IPS-NIHi7 (cell line): ENCODE data around the gene B3GAT1.
A peak's percentile ranks its signal among the peaks of the same experiment; 100 is the strongest.
"Not testable (repeated sequence)": the region's sequence is repeated elsewhere in the genome, so short reads cannot be mapped to it uniquely, and the experiment has no call there.

Source experiments
- DNase-seq: peaks from one replicate; pipeline ENCODE4 v3.0.0; 2012; ENCODE audit warnings: mixed read lengths; ENCODE audit errors: extremely low spot score

B3GAT1 gene

GRCh38 chr11:134412203-134413042, at the start of gene B3GAT1:
Gene B3GAT1, minus strand, starts transcription at chr11:134412242. Its CDS starts 24,583 bp downstream, at chr11:134387659.
- DNase-seq, result peak; percentile 75

- DNase-seq, result no peak
Observed at GRCh38 chr11:134461621-134462020, 49.6 kb upstream of the B3GAT1 start.

- DNase-seq, result no peak
Observed at GRCh38 chr11:134460881-134461280, 48.8 kb upstream of the B3GAT1 start.

- DNase-seq, result no peak
Observed at GRCh38 chr11:134460062-134460561, 48.1 kb upstream of the B3GAT1 start.

- DNase-seq, result no peak
Observed at GRCh38 chr11:134459246-134460061, 47.4 kb upstream of the B3GAT1 start.

- DNase-seq, result not testable (repeated sequence)
Observed at GRCh38 chr11:134457411-134458007, 45.5 kb upstream of the B3GAT1 start.

- no peak for DNase-seq
Observed at GRCh38 chr11:134455516-134455915, 43.5 kb upstream of the B3GAT1 start.

- no peak for DNase-seq
Observed at GRCh38 chr11:134454146-134454690, 42.2 kb upstream of the B3GAT1 start.

- DNase-seq, result no peak
Observed at GRCh38 chr11:134453441-134453840, 41.4 kb upstream of the B3GAT1 start.

GRCh38 chr11:134452838-134453155, 40.8 kb upstream of the B3GAT1 start:
- DNase-seq, result no peak

GRCh38 chr11:134452026-134452837, 40.2 kb upstream of the B3GAT1 start:
- no peak for DNase-seq

- DNase-seq, result no peak
Observed at GRCh38 chr11:134450186-134450585, 38.1 kb upstream of the B3GAT1 start.

GRCh38 chr11:134449713-134450112, 37.7 kb upstream of the B3GAT1 start:
- DNase-seq, result peak; percentile 77

GRCh38 chr11:134449051-134449450, 37.0 kb upstream of the B3GAT1 start:
- no peak for DNase-seq

- no peak for DNase-seq
Observed at GRCh38 chr11:134447696-134448095, 35.7 kb upstream of the B3GAT1 start.

GRCh38 chr11:134445601-134446325, 33.7 kb upstream of the B3GAT1 start:
- DNase-seq, result no peak

GRCh38 chr11:134444160-134445108, 32.4 kb upstream of the B3GAT1 start:
- not testable (repeated sequence) for DNase-seq

GRCh38 chr11:134443246-134443645, 31.2 kb upstream of the B3GAT1 start:
- DNase-seq, result no peak

- no peak for DNase-seq
Observed at GRCh38 chr11:134442246-134442645, 30.2 kb upstream of the B3GAT1 start.
